Panc1 (cell line): Measurements from ENCODE around the gene CDK17. TPM values are rescaled to one million over a fixed set of nuclear protein-coding genes. Genes with fewer than 3 reads are reported as not detected.
"Not testable (repeated sequence)": the region's sequence is repeated elsewhere in the genome, so short reads cannot be mapped to it uniquely, and the experiment has no call there.

ENCODE experiments used
- ATAC-seq: fragments of 200-7000 bp; cut with Tn5 transposase; 2 replicates; pipeline ENCODE4 v1.9.1; 2020; ENCODE audit warnings: mild to moderate bottlenecking, moderate library complexity
- BruUV-seq: library from RNA; stranded (reverse); fragments of 400-500 nt; replicated peaks from 2 replicates; lab custom pipeline; 2021; lab: Mats Ljungman, UMichigan
- CTCF ChIA-PET: fragments of 300-600 bp; sonication (Branson Sonifier 250); formaldehyde crosslinking; loops from one replicate; lab custom pipeline; 2022; ENCODE audit warnings: antibody characterized with exemption; lab: Charles Lee
- POLR2A ChIA-PET: fragments of 300-600 bp; sonication (Branson Sonifier 250); formaldehyde crosslinking; loops from one replicate; lab custom pipeline; 2022; ENCODE audit warnings: antibody characterized with exemption; lab: Charles Lee
- DNase-seq: peaks from one replicate; pipeline ENCODE4 v3.0.0-alpha.2; 2010; ENCODE audit warnings: low read depth, low spot score
- H3K27ac ChIP-seq: 2 replicates; pipeline ENCODE4 v1.5.1; 2011; ENCODE audit warnings: mild to moderate bottlenecking, low read length, inconsistent platforms
- H3K27me3 ChIP-seq: fragments of 200-500 bp; sonication (Bioruptor generic); 2 replicates; pipeline ENCODE4 v1.6.0; 2014; ENCODE audit warnings: low read length, inconsistent platforms; ENCODE audit not compliant: control insufficient read depth, insufficient read depth
- H3K36me3 ChIP-seq: fragments of 200-500 bp; sonication (Bioruptor generic); 2 replicates; pipeline ENCODE4 v1.5.1; 2014; ENCODE audit warnings: inconsistent platforms, mild to moderate bottlenecking, low read length, moderate library complexity; ENCODE audit not compliant: control insufficient read depth, insufficient read depth
- H3K4me1 ChIP-seq: 2 replicates; pipeline ENCODE4 v1.5.1; 2011; ENCODE audit warnings: inconsistent platforms, mild to moderate bottlenecking, low read length, moderate library complexity; ENCODE audit not compliant: control insufficient read depth, insufficient read depth
- H3K4me3 ChIP-seq, 2 experiments: 2 replicates each; pipeline ENCODE4 v1.5.1; 2011 to 2012; ENCODE audit warnings: low read depth in 2 of 2, low read length in 2 of 2, mild to moderate bottlenecking in 2 of 2, inconsistent platforms in 1 of 2, moderate library complexity in 1 of 2
- H3K9me3 ChIP-seq: fragments of 200-500 bp; sonication (Bioruptor generic); 2 replicates; pipeline ENCODE4 v1.5.1; 2014; ENCODE audit warnings: low read depth, mild to moderate bottlenecking, inconsistent platforms, low read length, moderate library complexity; ENCODE audit not compliant: control insufficient read depth, insufficient read depth
- POLR2AphosphoS5 ChIP-seq: IDR thresholded peaks from 2 replicates; pipeline ENCODE4 v1.6.1; 2012; ENCODE audit warnings: mild to moderate bottlenecking, low read depth, low read length, moderate library complexity
- SIN3A ChIP-seq: IDR thresholded peaks from 2 replicates; pipeline ENCODE4 v1.6.1; 2012; ENCODE audit warnings: low read depth, mild to moderate bottlenecking, low read length, moderate library complexity, borderline replicate concordance; ENCODE audit not compliant: insufficient read depth
- TCF7L2 ChIP-seq: IDR thresholded peaks from 2 replicates; pipeline ENCODE4 v1.6.1; 2011; ENCODE audit warnings: mild to moderate bottlenecking, low read depth, low read length, inconsistent platforms
- in situ Hi-C: cut with HindIII; loops from 2 replicates; pipeline ENCODE4 v1.10.0; 2016; ENCODE audit warnings: low sequenced_read_pairs, low pct_unique_long_range_greater_than_20kb
- intact Hi-C: fragments of 100-400 bp; cut with micrococcal nuclease; formaldehyde crosslinking; loops from one replicate; pipeline ENCODE4 v1.10.0; 2022; ENCODE audit not compliant: unreplicated experiment
- total RNA-seq: library from RNA; stranded (reverse); gene quantifications from one replicate; pipeline ENCODE4 v1.2.1, GENCODE V29; 2021; ENCODE audit not compliant: unreplicated experiment
- TF ChIP-seq, protein P1 (sequence below), 2 experiments: IDR thresholded peaks; 2 replicates each; pipeline ENCODE4 v1.6.1; 2011 to 2012; ENCODE audit warnings: low read depth in 2 of 2, control low read depth in 1 of 2, low read length in 1 of 2, mild to moderate bottlenecking in 1 of 2, moderate library complexity in 1 of 2; ENCODE audit not compliant: insufficient read depth in 1 of 2
- TF ChIP-seq, protein P2 (sequence below): fragments of 450-650 bp; IDR thresholded peaks from 2 replicates; pipeline ENCODE4 v1.5.1; 2017; ENCODE audit warnings: mild to moderate bottlenecking

Gene CDK17
- total RNA-seq, 1 experiment from 2014 or later = 23.2 TPM

- CTCF ChIA-PET = interaction anchor here (0.5 kb wide), 1 partner anchor 1000 kb away, joined by 4 read pairs; no protein-coding TSS in a partner anchor
- POLR2A ChIA-PET = no interaction called here
Measured at GRCh38 chr12:96404696-96405095, 4.5 kb upstream of the CDK17 start.

GRCh38 chr12:96403870-96404269, 3.6 kb upstream of the CDK17 start:
- H3K4me3 ChIP-seq = no peak overlapping the region
- ATAC-seq (no peak), DNase-seq (no peak)
- BruUV-seq = no TSS peak
- CTCF ChIA-PET = interaction anchor here (0.5 kb wide), 1 partner anchor 1000 kb away, joined by 4 read pairs; no protein-coding TSS in a partner anchor
- intact Hi-C loops (loop anchor here (5.0 to 10.0 kb wide), 2 partner anchors 111 to 187 kb away; no protein-coding TSS in a partner anchor), in situ Hi-C loops (no loop called here)
- no peaks in the 10 kb centered on the region; the same call in 1 of the 2 replicates for H3K36me3 ChIP-seq
- H3K4me1 ChIP-seq = 0 out of 2 replicates have a peak, but pooled peaks cover 7% of the 10 kb centered on the region
- no peak overlapping the region for H3K27ac ChIP-seq
- H3K9me3 ChIP-seq = no peaks in the 10 kb centered on the region
- no peaks in the 10 kb centered on the region for H3K27me3 ChIP-seq
- TF ChIP-seq, protein P1, sequence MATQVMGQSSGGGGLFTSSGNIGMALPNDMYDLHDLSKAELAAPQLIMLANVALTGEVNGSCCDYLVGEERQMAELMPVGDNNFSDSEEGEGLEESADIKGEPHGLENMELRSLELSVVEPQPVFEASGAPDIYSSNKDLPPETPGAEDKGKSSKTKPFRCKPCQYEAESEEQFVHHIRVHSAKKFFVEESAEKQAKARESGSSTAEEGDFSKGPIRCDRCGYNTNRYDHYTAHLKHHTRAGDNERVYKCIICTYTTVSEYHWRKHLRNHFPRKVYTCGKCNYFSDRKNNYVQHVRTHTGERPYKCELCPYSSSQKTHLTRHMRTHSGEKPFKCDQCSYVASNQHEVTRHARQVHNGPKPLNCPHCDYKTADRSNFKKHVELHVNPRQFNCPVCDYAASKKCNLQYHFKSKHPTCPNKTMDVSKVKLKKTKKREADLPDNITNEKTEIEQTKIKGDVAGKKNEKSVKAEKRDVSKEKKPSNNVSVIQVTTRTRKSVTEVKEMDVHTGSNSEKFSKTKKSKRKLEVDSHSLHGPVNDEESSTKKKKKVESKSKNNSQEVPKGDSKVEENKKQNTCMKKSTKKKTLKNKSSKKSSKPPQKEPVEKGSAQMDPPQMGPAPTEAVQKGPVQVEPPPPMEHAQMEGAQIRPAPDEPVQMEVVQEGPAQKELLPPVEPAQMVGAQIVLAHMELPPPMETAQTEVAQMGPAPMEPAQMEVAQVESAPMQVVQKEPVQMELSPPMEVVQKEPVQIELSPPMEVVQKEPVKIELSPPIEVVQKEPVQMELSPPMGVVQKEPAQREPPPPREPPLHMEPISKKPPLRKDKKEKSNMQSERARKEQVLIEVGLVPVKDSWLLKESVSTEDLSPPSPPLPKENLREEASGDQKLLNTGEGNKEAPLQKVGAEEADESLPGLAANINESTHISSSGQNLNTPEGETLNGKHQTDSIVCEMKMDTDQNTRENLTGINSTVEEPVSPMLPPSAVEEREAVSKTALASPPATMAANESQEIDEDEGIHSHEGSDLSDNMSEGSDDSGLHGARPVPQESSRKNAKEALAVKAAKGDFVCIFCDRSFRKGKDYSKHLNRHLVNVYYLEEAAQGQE (IDR thresholded peaks at IDR 0.05; ENCODE audit: insufficient read depth in 1 of 2, low read depth in 2 of 2, low read length in 1 of 2) = no peak
- TF ChIP-seq, protein P2, sequence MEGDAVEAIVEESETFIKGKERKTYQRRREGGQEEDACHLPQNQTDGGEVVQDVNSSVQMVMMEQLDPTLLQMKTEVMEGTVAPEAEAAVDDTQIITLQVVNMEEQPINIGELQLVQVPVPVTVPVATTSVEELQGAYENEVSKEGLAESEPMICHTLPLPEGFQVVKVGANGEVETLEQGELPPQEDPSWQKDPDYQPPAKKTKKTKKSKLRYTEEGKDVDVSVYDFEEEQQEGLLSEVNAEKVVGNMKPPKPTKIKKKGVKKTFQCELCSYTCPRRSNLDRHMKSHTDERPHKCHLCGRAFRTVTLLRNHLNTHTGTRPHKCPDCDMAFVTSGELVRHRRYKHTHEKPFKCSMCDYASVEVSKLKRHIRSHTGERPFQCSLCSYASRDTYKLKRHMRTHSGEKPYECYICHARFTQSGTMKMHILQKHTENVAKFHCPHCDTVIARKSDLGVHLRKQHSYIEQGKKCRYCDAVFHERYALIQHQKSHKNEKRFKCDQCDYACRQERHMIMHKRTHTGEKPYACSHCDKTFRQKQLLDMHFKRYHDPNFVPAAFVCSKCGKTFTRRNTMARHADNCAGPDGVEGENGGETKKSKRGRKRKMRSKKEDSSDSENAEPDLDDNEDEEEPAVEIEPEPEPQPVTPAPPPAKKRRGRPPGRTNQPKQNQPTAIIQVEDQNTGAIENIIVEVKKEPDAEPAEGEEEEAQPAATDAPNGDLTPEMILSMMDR = no peak
- no peak for TF ChIP-seq TCF7L2
- no peak for TF ChIP-seq SIN3A
- no peak for TF ChIP-seq POLR2AphosphoS5
- POLR2A ChIA-PET = interaction anchor here (0.6 kb wide), 1 partner anchor 121 kb away, joined by 3 read pairs; no protein-coding TSS in a partner anchor

More at GRCh38 chr12:96404696-96405095, 4.5 kb upstream of the CDK17 start:
- in situ Hi-C loops (no loop called here), intact Hi-C loops (loop anchor here (5.0 to 10.0 kb wide), 2 partner anchors 110 to 187 kb away; no protein-coding TSS in a partner anchor)
- no TSS peak for BruUV-seq
- ATAC-seq (no peak), DNase-seq (no peak)
- Histone ChIP-seq H3K9me3 (no peaks in the 10 kb centered on the region), H3K27ac (no peak overlapping the region), H3K36me3 (no peaks in the 10 kb centered on the region; the same call in 1 of the 2 replicates), H3K4me1 (0 out of 2 replicates have a peak, but pooled peaks cover 7% of the 10 kb centered on the region), H3K27me3 (no peaks in the 10 kb centered on the region), H3K4me3 (no peak overlapping the region)
- TF ChIP-seq POLR2AphosphoS5 = no peak
- TF ChIP-seq, protein P2 = no peak
- TF ChIP-seq, protein P1 (IDR thresholded peaks at IDR 0.05; ENCODE audit: insufficient read depth in 1 of 2, low read depth in 2 of 2, low read length in 1 of 2) = no peak
- TF ChIP-seq TCF7L2 = no peak
- TF ChIP-seq SIN3A = no peak

GRCh38 chr12:96402522-96402921, 2.3 kb upstream of the CDK17 start:
- peaks cover 16% of the 10 kb centered on the region; the same call in 1 of the 2 replicates for H3K4me1 ChIP-seq
- in situ Hi-C loops, H3K36me3 ChIP-seq, ATAC-seq, CTCF ChIA-PET, POLR2A ChIA-PET, H3K9me3 ChIP-seq, DNase-seq, H3K27me3 ChIP-seq, H3K27ac ChIP-seq, BruUV-seq, H3K4me3 ChIP-seq: not testable (repeated sequence)
- intact Hi-C loops = loop anchor here (5.0 to 10.0 kb wide), 2 partner anchors 112 to 185 kb away; no protein-coding TSS in a partner anchor
